Stimulated activated CD4-positive, alpha-beta T cell treated with anti-CD3 and anti-CD28 coated beads, TNF-alpha, amount 100 ng/mL, for 4 hours (primary cell): ENCODE data around the gene MYLK4.
A peak's percentile ranks its signal among the peaks of the same experiment; 100 is the strongest.

Source experiments
- DNase-seq, 3 experiments: peaks; one replicate each; pipeline ENCODE4 v3.0.0-alpha.2; 2020; ENCODE audit warnings: low read depth in 3 of 3

Gene MYLK4

GRCh38 chr6:2659882-2660281, 90.8 kb downstream of the MYLK4 start:
- DNase-seq, result no peak

GRCh38 chr6:2659381-2659780, 91.3 kb downstream of the MYLK4 start:
- DNase-seq, result no peak

DNA sequence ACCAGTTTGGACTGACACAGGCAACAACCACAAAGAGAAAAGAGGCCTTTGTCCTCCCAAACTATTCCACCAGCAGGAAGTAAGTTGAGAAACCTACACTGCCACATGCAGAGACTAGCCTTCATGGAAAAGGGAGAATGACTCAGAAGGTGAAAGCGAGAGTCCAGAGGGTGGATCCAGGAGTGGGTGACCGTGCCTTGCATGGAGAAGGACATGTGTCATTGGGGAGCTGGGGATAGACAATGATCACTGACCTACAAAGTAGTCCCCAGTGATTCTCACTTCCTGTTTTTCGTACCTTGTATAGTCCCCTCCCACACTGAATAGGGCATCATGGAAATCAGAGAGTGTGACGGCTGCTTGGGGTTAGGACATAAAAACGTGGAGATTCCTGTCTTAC, 91.9 kb downstream of the MYLK4 start:
- DNase-seq, result no peak

- no peak for DNase-seq
These were observed 94.2 kb downstream of the MYLK4 start for GRCh38 chr6:2656460-2657079.

DNA sequence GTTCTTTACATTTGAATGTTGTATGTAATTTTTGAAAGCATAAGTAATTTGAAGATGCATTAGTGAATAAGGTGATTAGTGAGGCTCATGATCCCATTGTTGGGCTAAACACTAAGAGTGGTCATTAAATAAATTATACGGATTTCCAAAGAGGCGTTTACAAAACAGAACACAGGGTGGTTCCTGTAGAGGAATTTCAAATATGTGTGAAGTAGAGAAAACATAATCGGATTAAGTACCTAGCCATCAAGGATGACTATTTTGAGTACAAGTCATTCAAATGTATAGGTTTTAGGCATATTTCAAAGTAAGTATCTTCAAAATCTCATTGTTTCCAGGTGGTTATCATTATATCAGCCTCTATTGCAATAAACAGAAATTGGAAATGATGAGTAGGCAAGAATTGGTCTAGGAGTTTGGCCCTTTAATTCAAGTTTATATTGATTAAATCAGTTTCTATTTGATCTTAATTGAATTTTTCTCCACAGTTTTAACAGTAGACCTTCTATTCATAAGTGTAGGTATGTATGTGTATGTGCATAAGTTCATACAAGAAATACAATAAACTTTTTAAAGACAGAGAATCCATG, 94.8 kb downstream of the MYLK4 start:
- DNase-seq, result no peak

- no peak for DNase-seq
These were observed 97.2 kb downstream of the MYLK4 start for GRCh38 chr6:2653369-2654032.

GRCh38 chr6:2652611-2653010, 98.1 kb downstream of the MYLK4 start:
- no peak for DNase-seq

DNA sequence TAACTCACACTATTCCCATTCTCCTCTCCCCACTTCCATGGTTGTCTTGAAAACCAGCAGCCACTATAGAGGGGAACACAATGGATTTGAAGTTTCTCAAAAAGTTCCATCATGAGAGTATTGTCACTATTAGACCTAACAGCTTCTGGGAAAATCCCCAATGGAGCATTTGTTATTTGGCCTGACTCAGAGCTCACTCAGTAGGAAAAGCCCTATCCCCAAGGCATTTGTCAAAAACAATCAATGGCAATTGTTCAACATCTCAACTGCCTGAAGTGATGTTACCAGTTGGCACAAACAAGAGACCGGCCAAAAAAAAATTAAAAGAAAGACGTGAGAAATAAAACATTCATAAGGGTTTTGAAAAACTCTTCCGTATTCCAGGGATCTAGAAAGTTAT, 98.8 kb downstream of the MYLK4 start:
- no peak for DNase-seq

- DNase-seq, result no peak
These were observed 99.2 kb downstream of the MYLK4 start for GRCh38 chr6:2651536-2651935.

DNA sequence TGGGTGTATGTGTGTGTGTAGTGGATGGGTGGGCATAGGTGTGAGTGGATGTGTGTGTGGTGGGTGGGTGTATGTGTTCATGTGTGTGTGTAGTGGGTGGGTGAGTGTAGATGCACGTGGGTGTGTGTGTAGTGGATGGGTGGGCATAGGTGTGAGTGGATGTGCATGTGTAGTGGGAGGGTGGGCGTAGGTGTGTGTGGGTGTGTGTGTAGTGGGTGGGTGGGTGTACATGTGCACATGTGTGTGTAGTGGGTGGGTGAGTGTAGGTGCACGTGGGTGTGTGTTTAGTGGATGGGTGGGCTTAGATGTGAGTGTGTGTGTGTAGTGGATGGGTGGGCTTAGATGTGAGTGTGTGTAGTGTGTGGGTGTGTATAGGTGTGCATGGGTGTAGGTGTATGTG, 104.4 kb downstream of the MYLK4 start:
- DNase-seq, result no peak

DNA sequence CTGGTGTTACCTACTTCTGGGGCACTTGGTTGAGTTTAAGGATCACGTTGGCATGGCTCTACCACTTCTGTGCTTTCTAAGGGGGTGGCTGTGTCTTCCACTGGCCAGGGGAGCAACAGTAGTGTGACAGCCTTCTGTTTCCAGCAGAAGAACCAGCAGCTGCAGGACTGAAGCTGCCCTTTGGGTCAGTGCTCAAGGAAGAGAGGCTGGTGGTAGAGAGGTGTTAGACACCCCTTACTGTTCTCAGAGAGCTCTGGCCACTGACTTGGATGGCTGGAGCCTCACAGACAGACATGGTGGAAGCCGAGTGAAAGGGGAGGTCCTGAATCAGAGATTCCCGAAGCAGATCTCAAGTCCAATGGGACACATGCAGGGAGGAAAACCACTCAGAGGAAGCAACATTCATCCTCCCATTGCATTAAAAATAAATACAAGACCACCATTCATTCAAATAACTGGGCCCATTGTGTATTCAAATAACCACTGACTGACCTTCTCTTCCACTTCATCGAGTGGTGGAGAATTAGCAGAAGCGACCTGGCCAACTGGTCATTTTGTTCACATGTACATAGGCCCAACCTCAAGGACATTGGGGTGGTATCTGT, 106.7 kb downstream of the MYLK4 start:
- no peak for DNase-seq

GRCh38 chr6:2643130-2643529, 107.6 kb downstream of the MYLK4 start:
- DNase-seq, result no peak

GRCh38 chr6:2641044-2641725, 109.5 kb downstream of the MYLK4 start:
- no peak for DNase-seq

GRCh38 chr6:2640551-2640950, 110.2 kb downstream of the MYLK4 start:
- DNase-seq, result no peak

- no peak for DNase-seq
These were observed 110.8 kb downstream of the MYLK4 start for GRCh38 chr6:2639896-2640295.

GRCh38 chr6:2639167-2639566, 111.6 kb downstream of the MYLK4 start:
- DNase-seq, result no peak

DNA sequence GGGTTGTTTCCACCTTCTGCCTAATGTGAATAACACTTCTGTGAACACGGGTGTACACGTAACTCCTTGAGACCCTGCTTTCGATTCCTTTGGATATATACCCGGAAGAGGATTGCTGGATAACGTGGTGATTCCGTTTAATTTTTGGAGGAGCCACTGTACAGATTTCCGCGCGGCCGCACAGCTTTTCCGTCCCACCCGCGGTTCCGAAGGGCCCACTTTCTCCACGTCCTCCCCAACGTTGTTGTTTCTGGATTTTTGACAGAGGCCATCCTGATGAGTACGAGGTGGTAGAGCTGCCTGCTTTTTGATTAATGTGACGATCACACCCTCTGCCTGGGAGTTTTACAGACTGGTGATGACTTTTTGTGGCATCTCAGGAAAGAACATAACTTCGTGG, 114.0 kb downstream of the MYLK4 start:
- DNase-seq, result no peak

GRCh38 chr6:2635911-2636310, 114.8 kb downstream of the MYLK4 start:
- no peak for DNase-seq

DNA sequence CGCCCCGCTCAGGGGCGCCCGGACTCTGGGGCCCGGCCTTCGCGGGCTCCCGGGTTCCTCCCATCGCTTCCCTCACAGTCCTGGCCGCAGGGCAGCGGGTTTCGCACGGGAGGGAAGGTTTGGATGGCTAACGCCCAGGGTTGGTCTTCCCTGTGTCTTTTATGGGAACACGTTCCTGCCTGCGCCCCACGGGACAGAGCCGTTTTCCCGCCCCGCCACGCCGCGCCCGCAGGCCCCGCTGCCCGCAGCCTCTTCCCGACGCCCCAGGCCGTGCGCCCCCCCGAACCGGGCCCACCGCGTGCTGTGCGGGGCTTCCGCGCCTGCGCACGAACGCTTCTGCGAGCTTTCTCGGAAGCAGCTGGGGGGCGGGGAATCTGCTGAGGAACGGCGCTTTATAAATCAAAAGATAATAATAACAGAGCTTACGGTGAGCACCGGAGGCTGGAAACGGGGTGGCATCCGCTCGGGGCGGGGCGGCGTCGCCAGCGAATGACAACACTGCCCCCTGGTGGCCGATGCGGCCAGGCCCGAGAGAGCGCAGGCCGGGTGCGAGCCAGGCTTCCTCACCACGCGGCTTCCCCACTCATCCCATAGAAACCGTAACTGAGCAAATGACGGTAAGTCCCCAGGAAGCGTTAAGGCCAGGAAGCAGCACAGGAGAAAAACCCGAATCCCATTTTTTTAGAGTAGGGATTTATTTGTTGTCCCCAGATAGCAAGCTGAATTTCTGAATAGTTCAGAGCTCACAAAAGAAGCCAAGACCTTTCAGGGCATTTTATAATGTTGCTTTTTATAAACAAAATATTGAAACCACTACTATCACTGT, 116.4 kb downstream of the MYLK4 start:
- DNase-seq, result peak; percentile 67 to 88 (median 74)

DNA sequence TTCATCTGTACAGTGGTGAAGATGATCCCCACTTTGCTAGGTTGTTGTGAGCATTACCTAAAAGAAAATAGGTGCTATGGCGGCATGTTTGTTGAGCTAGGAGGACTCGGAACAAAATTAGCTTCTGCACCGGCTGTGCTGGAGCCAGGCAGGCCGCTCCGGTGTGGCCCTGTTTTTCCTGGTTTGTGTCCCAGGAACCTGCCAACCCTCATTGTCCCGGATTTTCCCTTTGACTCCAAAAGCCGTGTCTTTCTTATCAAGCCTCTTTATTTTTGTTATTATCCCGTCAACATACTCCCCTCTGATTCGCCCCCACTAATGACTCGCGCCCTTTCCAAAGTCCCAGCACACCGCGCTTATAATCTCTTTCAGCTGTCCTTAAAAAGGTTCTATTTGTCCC, 117.0 kb downstream of the MYLK4 start:
- no peak for DNase-seq

DNA sequence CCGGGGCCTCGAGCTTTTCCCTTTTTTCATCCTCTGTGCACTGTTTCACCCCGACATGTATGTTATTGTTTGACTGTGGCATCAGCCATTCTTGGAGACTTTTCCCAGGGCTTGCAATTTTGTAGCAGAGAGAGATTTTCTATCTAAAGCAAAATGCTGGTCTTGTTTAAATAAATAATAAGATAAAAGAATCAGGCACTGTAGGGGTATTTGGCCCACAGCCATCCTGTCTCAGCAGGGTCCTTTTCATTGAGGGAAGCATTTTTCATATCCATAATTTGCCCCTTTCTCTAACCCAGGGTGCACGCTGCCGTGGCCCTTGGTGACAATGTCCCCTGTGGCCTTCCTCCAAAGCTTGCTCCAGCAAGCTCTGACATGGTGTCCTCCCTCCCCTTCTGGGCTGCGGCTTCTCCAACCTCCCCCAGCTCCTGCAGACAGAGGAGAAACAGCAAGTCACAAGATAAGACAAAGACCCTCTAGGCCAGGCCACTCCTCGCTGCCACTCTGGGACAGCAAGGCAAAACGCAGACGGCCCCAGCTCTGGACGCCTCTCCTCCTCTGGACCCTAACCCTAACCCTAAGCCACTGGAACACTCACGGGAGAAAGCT, 117.6 kb downstream of the MYLK4 start:
- DNase-seq, result no peak
